GM23248 (cell line): ENCODE measurements around the gene PRKAB1.

Source experiments
- EZH2 ChIP-seq: fragments of 200-600 bp; sonication (generic); IDR thresholded peaks from 2 replicates; pipeline ENCODE4 v1.6.1; 2018; ENCODE audit warnings: antibody characterized with exemption, mild to moderate bottlenecking; ENCODE audit not compliant: insufficient read depth, poor library complexity, severe bottlenecking
- EZH2phosphoT487 ChIP-seq: fragments of 200-600 bp; sonication (generic); IDR thresholded peaks from 2 replicates; pipeline ENCODE4 v1.6.1; 2018; ENCODE audit warnings: antibody characterized with exemption, moderate library complexity, mild to moderate bottlenecking, low read depth; ENCODE audit not compliant: insufficient read depth

- no peak for TF ChIP-seq EZH2
- TF ChIP-seq EZH2phosphoT487 = no peak
Measured at GRCh38 chr12:119676022-119676421, 8.1 kb downstream of the PRKAB1 start.
